GM12892 (cell line): ENCODE results near the gene CCDC192.

Experiments
- POLR2A ChIP-seq: IDR thresholded peaks from 2 replicates; pipeline ENCODE4 v1.6.1; 2011; ENCODE audit warnings: low read depth, low read length, control low read depth
- POLR2AphosphoS5 ChIP-seq: IDR thresholded peaks from 2 replicates; pipeline ENCODE4 v1.6.1; 2011; ENCODE audit warnings: low read depth, low read length, control low read depth
- TAF1 ChIP-seq: IDR thresholded peaks from 2 replicates; pipeline ENCODE4 v1.6.1; 2011; ENCODE audit warnings: low read depth, mild to moderate bottlenecking, control low read depth, low read length, borderline replicate concordance

- no peak for TF ChIP-seq POLR2A
- TF ChIP-seq POLR2AphosphoS5 = no peak
- no peak for TF ChIP-seq TAF1
Measured at GRCh38 chr5:127844581-127845021, 141.4 kb downstream of the CCDC192 start.
